Activated CD4-positive, alpha-beta T cell treated with anti-CD3 and anti-CD28 coated beads for 24 hours (primary cell): Measurements from ENCODE around the gene IL11.

Experiments
- DNase-seq, 2 donors: peaks; one replicate each; pipeline ENCODE4 v3.0.0-alpha.2; 2020; ENCODE audit warnings: low read depth in 2 of 2

The IL11 gene

GRCh38 chr19:55391191-55391670 lies 21.0 kb upstream of the IL11 start:
- DNase-seq, result no peak

GRCh38 chr19:55390461-55390880 lies 20.2 kb upstream of the IL11 start:
- no peak for DNase-seq

GRCh38 chr19:55389386-55390317 lies 19.4 kb upstream of the IL11 start:
- DNase-seq, result no peak

- no peak for DNase-seq
Observed at GRCh38 chr19:55387736-55388497, 17.7 kb upstream of the IL11 start.

- DNase-seq, result no peak
Observed at GRCh38 chr19:55386493-55386971, 16.3 kb upstream of the IL11 start.

- peak; percentile 97 to 98 for DNase-seq
Observed at GRCh38 chr19:55385724-55386492, 15.6 kb upstream of the IL11 start, which contains the start of gene RPL28. Gene RPL28 (plus strand): TSS chr19:55385932. CDS start chr19:55386358, 426 bp downstream.

GRCh38 chr19:55384920-55385723 lies 14.9 kb upstream of the IL11 start:
- peak; percentile 95 to 98 for DNase-seq

GRCh38 chr19:55384131-55384919 lies 14.1 kb upstream of the IL11 start, which contains the start of gene TMEM238:
Gene TMEM238 (minus strand): TSS chr19:55384292. CDS start chr19:55384259, 33 bp downstream.
- DNase-seq, result no peak

GRCh38 chr19:55383279-55384130 lies 13.2 kb upstream of the IL11 start:
- peak in 1 of 2 donors; percentile 14 for DNase-seq

- DNase-seq, result no peak
Observed at GRCh38 chr19:55382522-55383054, 12.3 kb upstream of the IL11 start.

GRCh38 chr19:55382013-55382412 lies 11.8 kb upstream of the IL11 start:
- DNase-seq, result no peak

- no peak for DNase-seq
Observed at GRCh38 chr19:55379174-55379573, 8.9 kb upstream of the IL11 start.

- DNase-seq, result no peak
Observed at GRCh38 chr19:55377356-55378131, 7.3 kb upstream of the IL11 start.

GRCh38 chr19:55376241-55376933 lies 6.1 kb upstream of the IL11 start, which contains the start of gene TMEM190:
Gene TMEM190 (plus strand): TSS chr19:55376826. CDS start chr19:55376854, 28 bp downstream.
- no peak for DNase-seq

- DNase-seq, result no peak
Observed at GRCh38 chr19:55373993-55374757, 3.9 kb upstream of the IL11 start.

- no peak for DNase-seq
Observed at GRCh38 chr19:55373306-55373992, 3.2 kb upstream of the IL11 start.
